Mesodermal cell (in vitro differentiated cells): Measurements from ENCODE around the gene CCDC69.

ENCODE experiments used
- H3K27ac ChIP-seq: 2 replicates; pipeline ENCODE4 v1.7.0; 2013; ENCODE audit warnings: mild to moderate bottlenecking, low read depth, low read length, moderate library complexity; ENCODE audit not compliant: severe bottlenecking
- H3K36me3 ChIP-seq: 2 replicates; pipeline ENCODE4 v1.7.1; 2013; ENCODE audit warnings: mild to moderate bottlenecking, low read length, moderate library complexity; ENCODE audit not compliant: control insufficient read depth, insufficient read depth
- H3K4me1 ChIP-seq: one replicate; pipeline ENCODE4 v1.7.1; 2013; ENCODE audit warnings: mild to moderate bottlenecking, low read length; ENCODE audit not compliant: insufficient read depth, control insufficient read depth, poor library complexity, severe bottlenecking
- H3K4me3 ChIP-seq: 2 replicates; pipeline ENCODE4 v1.7.0; 2013; ENCODE audit warnings: low read length, control low read depth, mild to moderate bottlenecking; ENCODE audit not compliant: insufficient read depth, poor library complexity, severe bottlenecking; ENCODE audit errors: extremely low read depth
- H3K9me3 ChIP-seq: 2 replicates; pipeline ENCODE4 v1.7.1; 2013; ENCODE audit warnings: mild to moderate bottlenecking, low read length, moderate library complexity; ENCODE audit not compliant: control insufficient read depth
- WGBS, 2 experiments: methylation state at CpG; one replicate each; pipeline ENCODE4 v1.1.5; 2013; ENCODE audit warnings: missing lambda C conversion rate in 2 of 2; ENCODE audit not compliant: insufficient coverage in 2 of 2; 5-methylcytosine and 5-hydroxymethylcytosine counted together

Gene CCDC69

DNA sequence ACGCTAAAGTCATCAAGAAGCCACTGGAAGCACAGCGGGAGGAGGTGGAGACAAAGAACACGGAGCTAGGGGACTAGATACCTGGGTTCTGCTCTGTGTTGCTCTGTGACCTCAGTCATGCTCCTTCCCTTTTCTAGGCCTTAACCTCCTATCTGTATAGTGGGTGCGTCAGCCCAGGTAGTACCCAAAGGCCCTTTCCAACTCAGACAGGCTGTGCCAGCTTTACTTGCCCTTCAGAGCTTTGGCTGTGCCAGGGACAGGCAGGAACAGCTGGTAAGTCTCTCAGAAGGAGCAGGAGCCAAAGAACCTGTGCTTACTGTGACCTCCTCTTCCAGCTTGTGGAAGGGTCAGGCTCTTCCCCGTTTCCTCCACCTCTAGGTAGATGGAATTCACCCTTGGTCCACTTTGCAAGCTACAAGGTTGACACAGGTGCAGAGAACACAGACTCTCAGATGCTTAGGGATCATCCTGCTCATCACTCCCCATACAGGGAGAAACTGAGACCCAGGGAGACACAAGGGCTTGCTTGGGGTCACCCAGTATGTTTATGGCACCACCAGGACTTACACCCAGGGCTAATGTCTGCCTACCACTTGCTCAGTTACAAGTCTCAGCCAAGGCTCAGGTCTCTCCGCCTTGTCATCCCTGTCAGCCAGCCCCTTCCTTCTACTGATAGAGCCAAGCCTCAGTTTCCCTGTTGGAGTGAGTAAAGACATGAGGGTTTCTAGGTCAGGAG, 1.7 kb downstream of the CCDC69 start:
- Histone ChIP-seq H3K36me3 (no peaks in the 10 kb centered on the region), H3K4me1 (peaks cover 10% of the 10 kb centered on the region), H3K27ac (no peak overlapping the region), H3K4me3 (no peak overlapping the region), H3K9me3 (no peaks in the 10 kb centered on the region)
- whole genome bisulfite sequencing, 2 experiments, result 83 to 90% methylated on average over 4 to 5 of the region's 6 CpGs

- no peak overlapping the region for H3K4me3 ChIP-seq
- WGBS, 2 experiments, result 66 to 80% methylated on average over 2 to 3 of the region's 3 CpGs
- no peak overlapping the region for H3K27ac ChIP-seq
- H3K4me1 ChIP-seq, result peaks cover 10% of the 10 kb centered on the region
- H3K36me3 ChIP-seq, result no peaks in the 10 kb centered on the region
- H3K9me3 ChIP-seq, result no peaks in the 10 kb centered on the region
Observed at GRCh38 chr5:151221574-151221973, 2.3 kb downstream of the CCDC69 start.

DNA sequence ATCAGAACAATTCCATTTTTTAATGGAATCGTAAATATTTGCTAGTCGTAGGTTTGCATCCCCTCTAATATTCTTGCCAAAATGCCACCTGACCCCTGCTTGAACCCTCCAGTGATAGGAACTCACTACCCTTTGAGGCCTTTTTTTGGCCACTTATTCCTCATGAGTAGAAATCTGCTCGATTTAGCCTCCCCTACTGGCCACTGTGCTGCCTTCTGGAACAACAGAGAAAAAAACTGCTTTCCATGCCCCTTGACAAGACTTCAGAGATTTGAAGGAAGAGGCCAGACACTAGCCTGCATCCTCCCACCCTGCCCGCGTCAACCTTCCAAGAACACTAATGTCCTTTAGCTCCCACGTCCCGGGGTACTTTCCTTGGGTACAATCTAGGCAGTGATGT, 4.1 kb downstream of the CCDC69 start:
- Histone ChIP-seq H3K4me3 (no peak overlapping the region), H3K4me1 (peaks cover 10% of the 10 kb centered on the region), H3K36me3 (no peaks in the 10 kb centered on the region), H3K9me3 (no peaks in the 10 kb centered on the region), H3K27ac (no peak overlapping the region)
- WGBS, 2 experiments, result 86 to 94% methylated on average over 7 of the region's 7 CpGs

GRCh38 chr5:151219138-151219537, 4.8 kb downstream of the CCDC69 start:
- 93 to 96% methylated on average over 6 of the region's 9 CpGs for WGBS, 2 experiments

GRCh38 chr5:151218177-151218576, 5.7 kb downstream of the CCDC69 start:
- H3K9me3 ChIP-seq, result no peaks in the 10 kb centered on the region
- no peak overlapping the region for H3K27ac ChIP-seq
- H3K4me1 ChIP-seq, result peaks cover 12% of the 10 kb centered on the region
- H3K36me3 ChIP-seq, result no peaks in the 10 kb centered on the region
- H3K4me3 ChIP-seq, result no peak overlapping the region
- WGBS, 2 experiments, result 86 to 95% methylated on average over 4 to 6 of the region's 6 CpGs

More at GRCh38 chr5:151219138-151219537, 4.8 kb downstream of the CCDC69 start:
- H3K36me3 ChIP-seq, result no peaks in the 10 kb centered on the region
- peaks cover 10% of the 10 kb centered on the region for H3K4me1 ChIP-seq
- no peak overlapping the region for H3K27ac ChIP-seq
- no peaks in the 10 kb centered on the region for H3K9me3 ChIP-seq
- no peak overlapping the region for H3K4me3 ChIP-seq

DNA sequence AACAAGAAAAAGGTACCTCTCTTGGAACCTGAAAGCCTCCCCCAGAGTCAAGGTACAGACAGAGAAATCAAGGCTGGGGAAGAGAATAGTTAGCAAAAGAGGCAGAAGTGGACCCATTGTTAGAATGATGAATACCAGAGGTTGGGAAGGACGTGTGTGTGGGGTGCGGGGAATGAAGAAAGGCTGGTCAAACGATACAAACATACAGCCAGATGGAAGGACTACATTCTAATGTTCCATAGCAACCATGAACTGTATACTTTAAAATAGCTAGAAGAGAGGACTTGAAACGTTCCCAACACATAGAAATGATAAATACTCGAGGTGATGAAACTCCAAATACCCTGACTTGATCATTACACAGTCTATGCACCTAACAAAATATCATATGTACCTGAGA, 7.1 kb downstream of the CCDC69 start:
- Histone ChIP-seq H3K4me3 (no peak overlapping the region), H3K36me3 (no peaks in the 10 kb centered on the region), H3K4me1 (peaks cover 7% of the 10 kb centered on the region), H3K27ac (no peak overlapping the region), H3K9me3 (no peaks in the 10 kb centered on the region)
- WGBS, 2 experiments, result 80% methylated on average over 1 of the region's 5 CpGs; no CpG with 5 or more reads in 1 of the 2 experiments

- Histone ChIP-seq H3K9me3 (no peaks in the 10 kb centered on the region), H3K4me3 (no peak overlapping the region), H3K27ac (peak overlapping the region; percentile 16), H3K4me1 (peaks cover 6% of the 10 kb centered on the region), H3K36me3 (no peaks in the 10 kb centered on the region)
- WGBS, 2 experiments, result no CpG with 5 or more reads among the region's 2 CpGs
Observed at GRCh38 chr5:151215546-151215880, 8.4 kb downstream of the CCDC69 start.

DNA sequence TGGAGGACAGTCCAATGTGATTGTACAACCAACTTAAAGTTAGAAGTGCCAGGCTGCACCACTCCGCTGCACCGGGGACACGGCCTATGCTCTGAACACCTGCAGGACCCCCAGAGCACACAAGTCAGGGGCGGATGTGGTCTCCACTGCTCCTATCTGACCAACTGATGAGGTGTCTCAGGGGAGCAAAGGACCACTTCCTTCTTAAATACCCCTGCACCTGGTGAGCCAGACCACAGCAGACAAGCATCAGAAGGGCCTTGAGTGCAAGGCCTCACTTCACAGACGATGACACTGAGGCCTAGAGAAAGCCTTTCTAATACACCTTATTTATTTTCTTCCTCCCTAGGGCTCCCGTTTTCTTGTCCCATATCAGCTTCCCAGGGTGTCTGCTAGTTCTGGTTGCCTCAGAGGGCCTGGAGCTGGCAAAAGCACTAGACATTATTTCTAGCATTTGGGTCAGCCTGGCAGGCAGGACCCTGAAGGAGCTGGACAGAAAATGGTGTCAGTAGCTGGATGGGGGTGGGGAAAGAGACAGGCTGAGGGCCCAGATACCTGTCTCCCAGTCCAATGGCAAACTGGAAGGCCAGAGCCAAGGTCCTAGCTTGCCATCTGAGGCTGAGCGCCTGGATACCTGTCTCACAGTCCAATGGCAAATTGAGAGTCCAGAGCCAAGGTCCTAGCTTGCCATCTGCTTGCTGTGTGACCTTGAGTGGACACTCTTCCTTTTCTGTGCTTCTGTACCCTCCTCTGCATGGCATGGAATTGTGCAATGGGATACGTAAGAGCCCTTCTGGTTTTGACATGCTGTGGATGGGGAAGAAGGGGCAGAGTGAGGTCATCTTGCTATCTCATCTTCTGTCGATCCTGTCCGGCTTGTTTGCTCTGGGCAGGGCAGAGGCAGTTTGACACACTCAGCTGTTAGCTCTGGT, 9.0 kb downstream of the CCDC69 start:
- Histone ChIP-seq H3K36me3 (no peaks in the 10 kb centered on the region), H3K4me1 (peaks cover 6% of the 10 kb centered on the region), H3K4me3 (no peak overlapping the region), H3K9me3 (no peaks in the 10 kb centered on the region), H3K27ac (peak overlapping the region; percentile 16)
- 90 to 95% methylated on average over 7 to 10 of the region's 10 CpGs for whole genome bisulfite sequencing, 2 experiments

- Histone ChIP-seq H3K9me3 (no peaks in the 10 kb centered on the region), H3K4me3 (no peak overlapping the region), H3K4me1 (peaks cover 6% of the 10 kb centered on the region), H3K36me3 (no peaks in the 10 kb centered on the region), H3K27ac (peak overlapping the region; percentile 36)
- WGBS, 2 experiments, result 65 to 73% methylated on average over 4 of the region's 9 CpGs
Observed at GRCh38 chr5:151213803-151214613, 9.9 kb downstream of the CCDC69 start.

GRCh38 chr5:151212406-151212798, 11.5 kb downstream of the CCDC69 start:
- 70 to 81% methylated on average over 3 of the region's 3 CpGs for WGBS, 2 experiments
- Histone ChIP-seq H3K27ac (no peak overlapping the region), H3K4me1 (peaks cover 16% of the 10 kb centered on the region), H3K4me3 (no peak overlapping the region), H3K9me3 (no peaks in the 10 kb centered on the region), H3K36me3 (no peaks in the 10 kb centered on the region)
